AG09309 (cell line): ENCODE measurements around the gene RXRA.

Source experiments
- DNase-seq: peaks from one replicate; pipeline ENCODE4 v3.0.0-alpha.2; 2010; ENCODE audit warnings: low read depth
- H3K4me3 ChIP-seq: 2 replicates; pipeline ENCODE4 v1.5.1; 2011; ENCODE audit warnings: mild to moderate bottlenecking, low read depth, low read length, moderate library complexity; ENCODE audit not compliant: control insufficient read depth
- TF ChIP-seq, protein P1 (sequence below): IDR thresholded peaks from 2 replicates; pipeline ENCODE4 v1.5.1; 2011; ENCODE audit warnings: mild to moderate bottlenecking, low read depth, low read length, inconsistent platforms; ENCODE audit not compliant: insufficient read depth, control insufficient read depth; ENCODE audit errors: missing control alignments

The RXRA gene

DNA sequence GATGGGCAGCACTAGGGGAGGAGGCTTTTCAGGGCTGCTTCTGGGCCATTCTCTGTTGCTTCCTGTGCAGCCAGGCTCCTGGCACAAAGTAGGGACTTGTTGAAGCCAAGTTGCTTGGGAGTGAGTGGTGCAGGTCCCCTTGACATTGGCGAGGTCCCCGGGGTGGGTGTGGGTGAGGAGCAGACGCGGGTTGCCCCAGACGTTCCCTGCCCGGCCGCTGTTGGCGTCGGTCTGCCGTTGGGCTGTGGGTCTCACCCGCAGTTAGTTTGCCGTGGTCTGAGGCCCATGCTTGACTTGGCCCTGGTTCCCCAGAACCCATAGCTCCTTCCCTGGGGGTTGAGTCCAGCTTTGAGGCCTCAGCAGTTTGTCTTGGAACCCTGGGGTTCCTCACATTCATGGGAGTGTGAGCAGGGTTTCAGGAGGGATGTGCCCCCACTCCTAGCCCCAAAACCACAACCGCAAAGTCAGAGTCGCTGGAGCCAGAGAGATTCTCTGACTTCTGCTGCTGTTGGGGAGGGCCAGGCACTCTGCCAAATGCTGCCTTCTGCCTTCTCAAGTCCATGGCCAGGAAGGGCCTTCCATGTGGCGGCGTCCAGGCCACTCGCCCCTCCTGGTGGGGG is 77.5 kb downstream of the RXRA start:
- no peak overlapping the region for H3K4me3 ChIP-seq
- TF ChIP-seq, protein P1, sequence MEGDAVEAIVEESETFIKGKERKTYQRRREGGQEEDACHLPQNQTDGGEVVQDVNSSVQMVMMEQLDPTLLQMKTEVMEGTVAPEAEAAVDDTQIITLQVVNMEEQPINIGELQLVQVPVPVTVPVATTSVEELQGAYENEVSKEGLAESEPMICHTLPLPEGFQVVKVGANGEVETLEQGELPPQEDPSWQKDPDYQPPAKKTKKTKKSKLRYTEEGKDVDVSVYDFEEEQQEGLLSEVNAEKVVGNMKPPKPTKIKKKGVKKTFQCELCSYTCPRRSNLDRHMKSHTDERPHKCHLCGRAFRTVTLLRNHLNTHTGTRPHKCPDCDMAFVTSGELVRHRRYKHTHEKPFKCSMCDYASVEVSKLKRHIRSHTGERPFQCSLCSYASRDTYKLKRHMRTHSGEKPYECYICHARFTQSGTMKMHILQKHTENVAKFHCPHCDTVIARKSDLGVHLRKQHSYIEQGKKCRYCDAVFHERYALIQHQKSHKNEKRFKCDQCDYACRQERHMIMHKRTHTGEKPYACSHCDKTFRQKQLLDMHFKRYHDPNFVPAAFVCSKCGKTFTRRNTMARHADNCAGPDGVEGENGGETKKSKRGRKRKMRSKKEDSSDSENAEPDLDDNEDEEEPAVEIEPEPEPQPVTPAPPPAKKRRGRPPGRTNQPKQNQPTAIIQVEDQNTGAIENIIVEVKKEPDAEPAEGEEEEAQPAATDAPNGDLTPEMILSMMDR: no peak
- DNase-seq: peak; percentile 79

DNA sequence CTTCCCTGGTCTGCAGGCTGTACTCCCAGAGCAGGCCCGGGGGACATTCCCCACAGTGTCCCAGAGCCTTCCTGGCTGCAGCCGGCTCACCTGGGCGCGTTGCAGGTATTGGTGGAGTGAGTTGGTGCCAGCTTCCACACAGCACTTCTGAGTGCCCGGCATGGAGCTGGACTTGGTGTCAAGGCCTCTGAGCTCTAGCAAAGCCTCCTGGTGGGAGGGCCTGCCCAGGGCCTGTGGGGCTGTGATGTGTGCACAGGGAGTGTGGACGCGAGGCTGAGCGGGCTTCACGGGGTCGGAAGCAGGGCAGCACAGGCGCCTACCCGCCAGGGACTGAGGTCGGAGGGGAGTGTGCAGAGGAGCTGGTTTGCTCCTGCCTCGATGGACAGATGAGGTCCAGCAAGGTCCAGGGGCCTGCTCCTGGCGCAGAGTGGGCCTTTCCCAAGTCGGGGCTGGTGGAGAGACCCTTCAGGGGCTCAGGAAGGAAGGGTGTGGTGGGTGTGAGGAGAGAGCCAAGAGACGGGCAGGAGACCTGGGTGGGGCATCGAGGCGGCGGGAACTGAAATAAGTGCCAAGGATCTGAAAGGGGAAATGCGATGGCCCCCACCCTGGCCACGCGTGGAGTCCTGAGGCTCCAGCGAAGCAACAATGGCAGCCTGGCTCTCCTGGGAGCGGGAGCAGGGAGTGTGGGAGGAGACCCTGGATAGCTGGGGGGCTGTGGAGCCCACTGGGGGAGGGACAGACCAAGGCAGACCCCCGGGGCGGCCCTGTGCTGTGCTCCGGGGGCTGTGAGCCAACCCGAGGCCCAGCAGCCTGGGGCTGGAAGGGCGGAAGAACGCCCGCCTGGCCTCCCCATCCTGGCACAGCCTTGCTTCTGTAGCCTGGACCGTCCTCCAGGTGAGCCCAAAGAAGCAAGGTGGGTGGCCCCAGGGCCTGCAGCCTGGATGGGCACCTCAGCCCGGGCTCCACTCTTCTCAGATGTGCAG is 78.4 kb downstream of the RXRA start:
- DNase-seq: no peak
- H3K4me3 ChIP-seq: no peak overlapping the region
- TF ChIP-seq, protein P1: no peak

DNA sequence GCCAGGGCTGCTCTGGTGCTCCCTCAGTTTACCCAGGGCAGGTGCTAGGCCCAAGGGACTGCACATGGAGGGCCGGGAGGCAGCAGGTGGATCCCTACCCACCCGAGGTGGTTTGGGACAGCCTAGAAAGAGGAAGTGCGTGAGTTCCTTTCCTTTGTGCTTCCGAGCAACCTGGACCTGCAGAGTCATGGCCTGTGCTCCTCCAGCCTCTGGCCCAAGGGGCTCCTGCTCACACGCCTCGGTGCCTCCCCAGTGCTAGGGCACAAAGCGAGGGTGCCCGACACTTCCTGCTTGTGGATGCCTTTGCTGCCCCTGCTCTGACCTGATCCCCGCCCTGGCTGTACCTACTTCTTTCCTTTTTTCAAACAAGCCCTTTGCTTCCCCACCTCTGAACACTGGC is 79.3 kb downstream of the RXRA start:
- no peak overlapping the region for H3K4me3 ChIP-seq
- TF ChIP-seq, protein P1: no peak
- no peak for DNase-seq

DNA sequence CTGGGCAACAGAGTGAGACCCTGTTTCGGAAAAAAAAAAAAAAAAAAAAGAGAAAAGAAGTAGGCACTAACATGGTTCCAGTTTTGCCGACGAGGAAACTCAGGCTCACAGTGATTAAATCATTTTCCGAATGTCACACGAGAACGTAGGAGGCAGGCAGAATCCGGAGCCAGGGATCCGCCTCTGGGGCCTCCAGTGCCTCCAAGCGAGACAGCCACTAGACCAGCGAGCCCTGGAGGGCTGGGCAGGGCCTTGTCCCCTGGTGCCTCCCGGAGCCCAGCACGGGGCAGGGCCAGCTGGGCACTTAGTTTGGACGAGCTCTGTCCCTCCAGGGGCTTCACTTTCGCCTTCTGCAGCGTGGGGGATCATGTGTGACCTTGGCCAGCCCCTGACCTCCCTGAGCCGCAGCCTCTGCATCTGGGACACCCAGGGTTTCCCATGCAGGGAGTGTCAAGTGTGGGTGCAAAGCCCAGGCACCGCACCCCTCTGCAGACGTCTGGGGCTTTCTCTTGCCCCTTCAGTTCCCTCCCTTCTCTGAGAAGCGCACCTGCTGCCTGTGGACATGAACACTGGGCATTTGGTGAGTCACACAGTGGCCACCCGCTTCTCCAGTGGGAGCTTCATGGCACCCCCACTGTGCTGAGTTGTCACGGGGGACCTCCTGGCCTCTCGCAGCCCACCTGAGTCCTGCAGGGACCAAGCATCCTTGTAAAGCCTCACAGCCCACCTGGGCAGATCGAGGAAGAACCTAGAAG is 80.3 kb downstream of the RXRA start:
- peak overlapping the region; percentile 1 for H3K4me3 ChIP-seq
- TF ChIP-seq, protein P1: no peak
- DNase-seq: no peak

DNA sequence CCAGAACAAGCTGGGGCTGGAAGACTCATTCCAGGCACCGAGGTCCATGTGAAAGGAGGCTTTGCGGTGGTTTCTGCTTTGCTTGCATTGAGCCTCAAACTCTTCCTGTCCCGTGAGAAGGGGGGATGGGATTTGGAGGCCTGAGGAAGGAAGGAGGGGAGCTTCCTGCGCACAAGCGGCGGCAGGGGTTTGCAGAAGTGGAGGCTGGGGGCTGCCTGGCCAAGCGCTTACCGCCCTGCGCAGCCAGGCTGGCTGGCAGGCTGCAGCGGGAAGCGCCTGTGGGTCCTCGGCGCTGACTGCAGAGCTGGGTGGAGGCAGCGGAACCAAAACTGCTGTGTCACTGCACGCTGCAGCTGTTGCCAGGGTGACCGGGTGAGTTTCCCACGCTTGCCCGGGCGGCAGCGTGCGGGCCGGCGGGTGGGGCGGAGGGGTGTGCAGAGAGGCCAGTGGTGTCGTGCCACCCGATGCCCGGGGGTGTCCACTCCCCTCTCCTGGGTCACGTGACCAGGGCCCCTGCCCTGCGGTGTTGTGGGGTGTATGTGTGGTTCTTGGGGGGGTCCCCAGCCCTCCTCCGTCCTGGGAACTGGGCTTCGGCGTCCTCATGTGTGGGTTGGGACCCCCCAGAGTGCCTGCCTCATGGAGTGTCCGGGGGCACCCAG is 81.0 kb downstream of the RXRA start:
- H3K4me3 ChIP-seq: peak overlapping the region; percentile 1
- TF ChIP-seq, protein P1: no peak
- peak; percentile 83 for DNase-seq

DNA sequence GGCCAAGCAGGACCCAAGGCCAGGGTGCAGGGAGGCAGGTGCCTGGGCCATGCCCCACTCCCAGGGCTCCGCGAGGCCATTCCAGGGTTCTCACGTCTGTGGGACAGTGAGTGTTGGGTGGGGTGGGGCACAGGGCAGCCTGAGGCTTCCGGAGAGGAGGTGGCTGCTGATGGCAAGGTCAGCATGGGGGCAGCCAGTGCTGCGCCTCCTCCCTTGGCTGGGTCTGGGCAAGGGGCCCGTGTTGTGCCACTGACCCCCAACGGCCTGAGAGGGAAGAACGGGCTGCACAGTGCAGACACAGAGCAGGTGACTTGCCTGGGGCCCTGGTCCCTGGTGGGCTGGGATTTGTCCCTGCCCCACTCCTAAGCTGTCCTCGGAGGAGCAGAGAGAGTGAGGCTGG is 82.1 kb downstream of the RXRA start:
- no peak for DNase-seq
- TF ChIP-seq, protein P1: no peak
- no peak overlapping the region for H3K4me3 ChIP-seq
